CD4-positive, alpha-beta T cell (primary cell): ENCODE measurements around the gene IQCB1. TPM values are rescaled to one million over a fixed set of nuclear protein-coding genes. Genes with fewer than 3 reads are reported as not detected.
"Not testable (repeated sequence)": the region's sequence is repeated elsewhere in the genome, so short reads cannot be mapped to it uniquely, and the experiment has no call there.

Source experiments
- ATAC-seq: fragments of 200-7000 bp; cut with Tn5 transposase; one replicate; pipeline ENCODE4 v1.10.0; 2022; ENCODE audit warnings: mild to moderate bottlenecking; ENCODE audit not compliant: poor library complexity
- CTCF ChIA-PET: fragments of 350-600 bp; sonication (Branson Sonifier 250); formaldehyde crosslinking; loops from one replicate; lab custom pipeline; 2021; ENCODE audit warnings: antibody characterized with exemption, inconsistent platforms; lab: Charles Lee
- POLR2A ChIA-PET: fragments of 350-600 bp; sonication (Branson Sonifier 250); formaldehyde crosslinking; loops from one replicate; lab custom pipeline; 2021; ENCODE audit warnings: antibody characterized with exemption, inconsistent platforms; lab: Charles Lee
- DNase-seq, 14 experiments: peaks; one replicate each; pipeline ENCODE4 v3.0.0-alpha.2; 2013 to 2020; ENCODE audit warnings: mixed read lengths in 2 of 14
- H3K27ac ChIP-seq, 2 donors: one replicate each; pipeline versions ENCODE4 v1.5.1 to v1.7.0; 2013; ENCODE audit warnings: low read length in 2 of 2, low read depth in 1 of 2, mild to moderate bottlenecking in 1 of 2
- H3K27me3 ChIP-seq, 2 experiments: 1 replicate in 1 of 2; 2 replicates in 1 of 2; pipeline versions ENCODE4 v1.6.1 to v1.7.0; 2013; ENCODE audit warnings: low read length in 2 of 2, control low read depth in 1 of 2, mild to moderate bottlenecking in 1 of 2, moderate library complexity in 1 of 2; ENCODE audit not compliant: insufficient read depth in 2 of 2, control insufficient read depth in 1 of 2
- H3K36me3 ChIP-seq: one replicate; pipeline ENCODE4 v1.6.1; 2013; ENCODE audit warnings: low read length, control low read depth; ENCODE audit not compliant: insufficient read depth
- H3K4me1 ChIP-seq: one replicate; pipeline ENCODE4 v1.6.1; 2013; ENCODE audit warnings: low read length, control low read depth; ENCODE audit not compliant: insufficient read depth
- H3K4me3 ChIP-seq: one replicate; pipeline ENCODE4 v1.5.1; 2013; ENCODE audit warnings: mild to moderate bottlenecking, low read length, moderate library complexity
- H3K9me3 ChIP-seq, 2 experiments: 1 replicate in 1 of 2; 2 replicates in 1 of 2; pipeline versions ENCODE4 v1.6.1 to v1.7.0; 2013; ENCODE audit warnings: low read length in 2 of 2, mild to moderate bottlenecking in 2 of 2, control low read depth in 1 of 2, moderate library complexity in 1 of 2; ENCODE audit not compliant: control insufficient read depth in 1 of 2, insufficient read depth in 1 of 2
- H3K27ac Mint-ChIP-seq: one replicate; pipeline ENCODE4 v1.8.0; 2020; ENCODE audit warnings: mixed read lengths
- H3K27me3 Mint-ChIP-seq: one replicate; pipeline ENCODE4 v1.8.0; 2021; ENCODE audit warnings: mixed read lengths
- H3K36me3 Mint-ChIP-seq: one replicate; pipeline ENCODE4 v1.8.0; 2021; ENCODE audit warnings: low read depth, mixed read lengths
- H3K4me1 Mint-ChIP-seq: one replicate; pipeline ENCODE4 v1.8.0; 2021; ENCODE audit warnings: low read depth, mixed read lengths
- H3K4me3 Mint-ChIP-seq: one replicate; pipeline ENCODE4 v1.8.0; 2020; ENCODE audit warnings: mild to moderate bottlenecking, mixed read lengths
- H3K9me3 Mint-ChIP-seq: one replicate; pipeline ENCODE4 v1.8.0; 2020; ENCODE audit warnings: mixed read lengths
- CTCF ChIP-seq: fragments of 200-600 bp; IDR thresholded peaks from one replicate; pipeline ENCODE4 v1.8.0; 2022; ENCODE audit warnings: antibody characterized with exemption, mild to moderate bottlenecking
- intact Hi-C, 2 experiments: fragments of 100-400 bp; cut with DNase I in 1 of 2; cut with micrococcal nuclease in 1 of 2; formaldehyde crosslinking; loops; one replicate each; pipeline versions ENCODE4 v1.15.1 to v1.9.0; 2023 to 2025; cut with DNase I, micrococcal nuclease
- total RNA-seq, 174 experiments: library from RNA in 2 of 174; stranded (reverse) in 2 of 174; gene quantifications; one replicate each; pipeline ENCODE4 v1.2.3 and lab custom pipeline; 2021 to 2026

Gene IQCB1
- total RNA-seq, 2 experiments from 2014 or later: 39.6 to 41.3 TPM

DNA sequence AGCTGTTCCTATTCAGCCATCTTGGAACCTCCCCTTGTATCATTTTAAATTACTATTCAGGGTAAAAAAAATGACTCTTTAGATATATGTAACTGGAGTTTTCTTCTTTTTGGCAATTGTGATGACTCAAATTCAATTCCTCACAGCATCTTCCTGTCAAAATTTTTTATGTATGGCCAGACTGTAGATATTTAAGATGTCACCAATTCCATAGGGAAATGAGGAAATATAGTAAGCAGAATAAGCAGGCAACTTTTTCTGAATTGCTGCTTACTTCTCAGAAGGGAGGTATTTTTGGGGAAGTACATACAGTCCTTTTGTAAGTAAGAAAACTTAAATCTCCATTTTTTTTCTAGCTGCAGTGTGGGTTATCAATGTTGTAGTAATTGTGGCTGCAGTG is 28.9 kb upstream of the IQCB1 start:
- Mint-ChIP-seq H3K36me3 (peaks cover 46% of the 10 kb centered on the region), H3K9me3 (no peaks in the 10 kb centered on the region), H3K27ac (no peak overlapping the region), H3K27me3 (no peaks in the 10 kb centered on the region), H3K4me3 (no peak overlapping the region), H3K4me1 (peaks cover 5% of the 10 kb centered on the region)
- intact Hi-C loops: no loop called here
- Histone ChIP-seq H3K27me3 (no peaks in the 10 kb centered on the region), H3K36me3 (no peaks in the 10 kb centered on the region), H3K4me3 (no peak overlapping the region), H3K4me1 (no peaks in the 10 kb centered on the region), H3K9me3 (peaks cover 0 to 7% of the 10 kb centered on the region in 2 experiments), H3K27ac (no peak overlapping the region)
- POLR2A ChIA-PET: no interaction called here
- TF ChIP-seq CTCF: no peak
- no peak for ATAC-seq
- CTCF ChIA-PET: no interaction called here
- no peak for DNase-seq

DNA sequence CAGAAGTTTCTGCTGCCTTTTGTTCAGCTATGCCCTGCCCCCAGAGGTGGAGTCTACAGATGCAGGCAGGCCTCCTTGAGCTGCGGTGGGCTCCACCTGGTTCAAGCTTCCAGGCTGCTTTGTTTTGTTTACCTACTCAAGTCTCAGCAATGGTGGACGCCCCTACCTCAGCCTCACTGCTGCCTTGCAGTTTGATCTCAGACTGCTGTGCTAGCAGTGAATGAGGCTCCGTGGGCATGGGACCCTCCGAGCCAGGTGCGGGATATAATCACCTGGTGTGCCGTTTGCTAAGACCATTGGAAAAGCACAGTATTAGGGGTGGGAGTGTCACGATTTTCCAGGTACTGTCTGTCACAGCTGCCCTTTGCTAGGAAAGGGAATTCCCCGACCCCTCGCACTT is 28.4 kb upstream of the IQCB1 start:
- H3K27me3 Mint-ChIP-seq, DNase-seq, CTCF ChIA-PET, H3K4me1 Mint-ChIP-seq, ATAC-seq, H3K4me3 ChIP-seq, intact Hi-C loops, H3K4me3 Mint-ChIP-seq, H3K27ac Mint-ChIP-seq, H3K9me3 Mint-ChIP-seq, H3K4me1 ChIP-seq, H3K9me3 ChIP-seq, H3K27ac ChIP-seq, POLR2A ChIA-PET, H3K27me3 ChIP-seq, H3K36me3 ChIP-seq: not testable (repeated sequence)
- H3K36me3 Mint-ChIP-seq: peaks cover 51% of the 10 kb centered on the region

GRCh38 chr3:121857778-121858177 is 22.9 kb upstream of the IQCB1 start:
- H3K4me3 Mint-ChIP-seq, H3K27ac ChIP-seq, CTCF ChIA-PET, H3K9me3 Mint-ChIP-seq, DNase-seq, H3K4me1 Mint-ChIP-seq, H3K36me3 ChIP-seq, intact Hi-C loops, H3K4me1 ChIP-seq, POLR2A ChIA-PET, H3K4me3 ChIP-seq, H3K9me3 ChIP-seq, H3K27me3 Mint-ChIP-seq, H3K27me3 ChIP-seq, ATAC-seq, H3K27ac Mint-ChIP-seq: not testable (repeated sequence)
- peaks cover 62% of the 10 kb centered on the region for H3K36me3 Mint-ChIP-seq

- intact Hi-C loops: no loop called here
- Mint-ChIP-seq H3K9me3 (no peaks in the 10 kb centered on the region), H3K27ac (no peak overlapping the region), H3K4me1 (no peaks in the 10 kb centered on the region), H3K4me3 (no peak overlapping the region), H3K36me3 (peaks cover 43% of the 10 kb centered on the region), H3K27me3 (no peaks in the 10 kb centered on the region)
- no peaks in the 10 kb centered on the region for H3K27me3 ChIP-seq
- H3K27ac ChIP-seq: no peak overlapping the region
- no peak for ATAC-seq
- no peak for TF ChIP-seq CTCF
- H3K4me1 ChIP-seq: no peaks in the 10 kb centered on the region
- ChIA-PET CTCF (no interaction called here), POLR2A (no interaction called here)
- no peak overlapping the region for H3K4me3 ChIP-seq
- H3K36me3 ChIP-seq: peaks cover 2% of the 10 kb centered on the region
- H3K9me3 ChIP-seq: no peaks in the 10 kb centered on the region
- DNase-seq: peak in 2 of 14 experiments; percentile 8 to 10
Observed at GRCh38 chr3:121855555-121855954, 20.7 kb upstream of the IQCB1 start.
